HCT116 (cell line): ENCODE data around the gene MPV17L. TPM values are rescaled to one million over a fixed set of nuclear protein-coding genes. Genes with fewer than 3 reads are reported as not detected.

ENCODE experiments used
- ATAC-seq: fragments of 200-7000 bp; cut with Tn5 transposase; 2 replicates; pipeline ENCODE4 v1.9.1; 2020; ENCODE audit warnings: mild to moderate bottlenecking, moderate library complexity
- BruUV-seq: library from RNA; stranded (reverse); fragments of 400-500 nt; replicated peaks from 2 replicates; lab custom pipeline; 2021; lab: Mats Ljungman, UMichigan
- CTCF ChIA-PET: fragments of 300-600 bp; sonication (Branson Sonifier 250); formaldehyde crosslinking; loops from one replicate; lab custom pipeline; 2021; ENCODE audit warnings: antibody characterized with exemption; lab: Charles Lee
- POLR2A ChIA-PET: fragments of 300-600, 350-600 bp; sonication (Branson Sonifier 250); formaldehyde crosslinking; loops from one replicate; lab custom pipeline; 2021; ENCODE audit warnings: antibody characterized with exemption; lab: Charles Lee
- RAD21 ChIA-PET, 2 experiments: fragments of 300-600 bp; sonication (Branson Sonifier 250); formaldehyde crosslinking; loops; one replicate each; lab custom pipeline; 2023; ENCODE audit warnings: low total read pairs in 2 of 2; ENCODE audit not compliant: uncharacterized antibody in 2 of 2, unreplicated experiment in 2 of 2, low non-redundant PET in 1 of 2; lab: Charles Lee
- DNase-seq: peaks from one replicate; pipeline ENCODE4 v3.0.0-alpha.2; 2010; ENCODE audit warnings: low read depth, low spot score
- H2AFZ ChIP-seq: fragments of 200-600 bp; shearing (Covaris generic), sonication (generic); 2 replicates; pipeline ENCODE4 v1.6.1; 2017; ENCODE audit warnings: low read depth, mixed run types, mixed read lengths, antibody characterized with exemption, low read length; ENCODE audit not compliant: poor library complexity, severe bottlenecking
- H3K27ac ChIP-seq: 2 replicates; pipeline ENCODE4 v1.5.1; 2012; ENCODE audit warnings: low read depth, low read length
- H3K27me3 ChIP-seq: fragments of 200-600 bp; sonication (generic); 2 replicates; pipeline ENCODE4 v1.6.1; 2016; ENCODE audit warnings: mixed run types, low read length, mixed read lengths; ENCODE audit not compliant: insufficient read depth
- H3K36me3 ChIP-seq, 2 experiments: fragments of 200-500 bp in 1 of 2; fragments of 200-600 bp in 1 of 2; sonication (Bioruptor generic) in 1 of 2; sonication (generic) in 1 of 2; 2 replicates each; pipeline versions ENCODE4 v1.5.1 to v1.6.1; 2014 to 2016; ENCODE audit warnings: low read length in 2 of 2, inconsistent platforms in 1 of 2, mixed read lengths in 1 of 2, mixed run types in 1 of 2; ENCODE audit not compliant: insufficient read depth in 2 of 2, control insufficient read depth in 1 of 2
- H3K4me1 ChIP-seq, 2 experiments: fragments of 200-600 bp in 1 of 2; sonication (generic) in 1 of 2; 2 replicates each; pipeline versions ENCODE4 v1.5.1 to v1.6.1; 2012 to 2017; ENCODE audit warnings: low read length in 2 of 2, inconsistent platforms in 1 of 2, mild to moderate bottlenecking in 1 of 2, mixed read lengths in 1 of 2, mixed run types in 1 of 2, moderate library complexity in 1 of 2; ENCODE audit not compliant: insufficient read depth in 2 of 2, control insufficient read depth in 1 of 2
- H3K4me2 ChIP-seq: fragments of 200-600 bp; sonication (generic); 2 replicates; pipeline ENCODE4 v1.6.1; 2017; ENCODE audit warnings: mixed run types, low read length, mixed read lengths
- H3K4me3 ChIP-seq, 2 experiments: fragments of 200-600 bp in 1 of 2; sonication (generic) in 1 of 2; replicated peaks in 1 of 2; 2 replicates each; pipeline ENCODE4 v1.5.1; 2011 to 2016; ENCODE audit warnings: low read length in 2 of 2, control low read depth in 1 of 2, low read depth in 1 of 2, mild to moderate bottlenecking in 1 of 2, mixed read lengths in 1 of 2, mixed run types in 1 of 2
- H3K79me2 ChIP-seq: fragments of 200-600 bp; sonication (generic); 2 replicates; pipeline ENCODE4 v1.6.1; 2017; ENCODE audit warnings: mild to moderate bottlenecking, mixed run types, low read length, moderate library complexity, mixed read lengths; ENCODE audit not compliant: insufficient read depth
- H3K9ac ChIP-seq: fragments of 200-600 bp; sonication (generic); 2 replicates; pipeline ENCODE4 v1.6.1; 2016; ENCODE audit warnings: low read length, mixed read lengths
- H3K9me2 ChIP-seq: fragments of 200-600 bp; sonication (generic), shearing (Covaris generic); 2 replicates; pipeline ENCODE4 v1.6.1; 2017; ENCODE audit warnings: mixed run types, mild to moderate bottlenecking, moderate library complexity; ENCODE audit not compliant: insufficient read depth
- H3K9me3 ChIP-seq, 2 experiments: fragments of 200-500 bp in 1 of 2; fragments of 200-600 bp in 1 of 2; sonication (Bioruptor generic) in 1 of 2; sonication (generic) in 1 of 2; 2 replicates each; pipeline ENCODE4 v1.6.1; 2014 to 2017; ENCODE audit warnings: low read length in 2 of 2, mixed read lengths in 2 of 2, inconsistent platforms in 1 of 2, low read depth in 1 of 2, mild to moderate bottlenecking in 1 of 2, mixed run types in 1 of 2, moderate library complexity in 1 of 2; ENCODE audit not compliant: control insufficient read depth in 1 of 2, insufficient read depth in 1 of 2
- H4K20me1 ChIP-seq: fragments of 200-600 bp; sonication (generic), shearing (Covaris generic); 2 replicates; pipeline ENCODE4 v1.6.1; 2017; ENCODE audit warnings: mixed run types, mild to moderate bottlenecking, moderate library complexity; ENCODE audit not compliant: insufficient read depth
- ATF3 ChIP-seq: IDR thresholded peaks from 2 replicates; pipeline ENCODE4 v1.6.1; 2012
- CBX3 ChIP-seq: IDR thresholded peaks from 2 replicates; pipeline ENCODE4 v1.6.1; 2012; ENCODE audit warnings: low read depth
- CEBPB ChIP-seq: IDR thresholded peaks from 2 replicates; pipeline ENCODE4 v1.6.1; 2012; ENCODE audit warnings: low read depth
- EZH2 ChIP-seq: fragments of 200-600 bp; sonication (generic); IDR thresholded peaks from 2 replicates; pipeline ENCODE4 v1.6.1; 2017; ENCODE audit warnings: antibody characterized with exemption, mixed run types
- EZH2phosphoT487 ChIP-seq: fragments of 200-600 bp; IDR thresholded peaks from 2 replicates; pipeline ENCODE4 v1.6.1; 2018; ENCODE audit warnings: antibody characterized with exemption, borderline replicate concordance
- FOSL1 ChIP-seq: IDR thresholded peaks from 2 replicates; pipeline ENCODE4 v1.6.1; 2012; ENCODE audit warnings: low read depth
- MAX ChIP-seq: IDR thresholded peaks from 2 replicates; pipeline ENCODE4 v1.6.1; 2012
- POLR2A ChIP-seq: IDR thresholded peaks from 2 replicates; pipeline ENCODE4 v1.7.0; 2011; ENCODE audit warnings: borderline replicate concordance; ENCODE audit not compliant: insufficient read depth, insufficient read length; ENCODE audit errors: extremely low read depth
- POLR2AphosphoS5 ChIP-seq: IDR thresholded peaks from 2 replicates; pipeline ENCODE4 v1.6.1; 2011; ENCODE audit warnings: mild to moderate bottlenecking, low read depth, low read length, moderate library complexity
- RAD21 ChIP-seq: IDR thresholded peaks from 2 replicates; pipeline ENCODE4 v1.6.1; 2012; ENCODE audit warnings: low read depth, mild to moderate bottlenecking
- SIN3A ChIP-seq: IDR thresholded peaks from 2 replicates; pipeline ENCODE4 v1.6.1; 2012; ENCODE audit warnings: low read depth
- SP1 ChIP-seq: IDR thresholded peaks from 2 replicates; pipeline ENCODE4 v1.6.1; 2012; ENCODE audit warnings: low read depth
- YY1 ChIP-seq: IDR thresholded peaks from 2 replicates; pipeline ENCODE4 v1.6.1; 2011; ENCODE audit warnings: low read length, low read depth, moderate library complexity, mild to moderate bottlenecking; ENCODE audit not compliant: insufficient replicate concordance; ENCODE audit errors: extremely low read depth
- ZFX ChIP-seq: fragments of 450-650 bp; IDR thresholded peaks from 2 replicates; pipeline ENCODE4 v1.6.1; 2017
- ZNF274 ChIP-seq: fragments of 200-500 bp; sonication (Bioruptor generic); IDR thresholded peaks from 2 replicates; pipeline ENCODE4 v1.6.1; 2014; ENCODE audit warnings: mild to moderate bottlenecking, low read depth, low read length, inconsistent platforms
- intact Hi-C: fragments of 100-400 bp; cut with micrococcal nuclease; formaldehyde crosslinking; loops from 2 replicates; pipeline ENCODE4 v1.10.0; 2022
- total RNA-seq: library from RNA; stranded (reverse); gene quantifications from one replicate; pipeline ENCODE4 v1.2.1, GENCODE V29; 2021; ENCODE audit not compliant: unreplicated experiment

Gene MPV17L
- total RNA-seq, 1 experiment from 2014 or later, result not detected

GRCh38 chr16:15422222-15422621, 26.7 kb downstream of the MPV17L start:
- RAD21 ChIA-PET, result no interaction called here
- Histone ChIP-seq H4K20me1 (no peaks in the 10 kb centered on the region), H3K79me2 (no peaks in the 10 kb centered on the region), H2AFZ (no peak overlapping the region), H3K4me3 (no peak overlapping the region), H3K36me3 (no peaks in the 10 kb centered on the region), H3K27ac (no peak overlapping the region), H3K27me3 (no peaks in the 10 kb centered on the region), H3K9me3 (no peaks in the 10 kb centered on the region), H3K9me2 (no peaks in the 10 kb centered on the region), H3K4me1 (no peaks in the 10 kb centered on the region; a peak in 1 of 4 replicates), H3K4me2 (no peak overlapping the region), H3K9ac (no peak overlapping the region)
- intact Hi-C loops, result no loop called here
- no peak for TF ChIP-seq POLR2A
- TF ChIP-seq ATF3, result no peak
- no peak for TF ChIP-seq CEBPB
- TF ChIP-seq SIN3A, result no peak
- no peak for TF ChIP-seq POLR2AphosphoS5
- TF ChIP-seq EZH2phosphoT487, result no peak
- TF ChIP-seq ZFX, result no peak
- TF ChIP-seq ZNF274, result no peak
- no peak for TF ChIP-seq EZH2
- no peak for TF ChIP-seq YY1
- no peak for TF ChIP-seq FOSL1
- no peak for TF ChIP-seq MAX
- no peak for TF ChIP-seq RAD21
- TF ChIP-seq SP1, result no peak
- no peak for TF ChIP-seq CBX3
- ATAC-seq, result no peak
- no TSS peak for BruUV-seq
- CTCF ChIA-PET, result no interaction called here
- POLR2A ChIA-PET, result no interaction called here
- DNase-seq, result no peak
